HUES6 (cell line): ENCODE results near the gene CCDC93.
"Not testable (repeated sequence)": the region's sequence is repeated elsewhere in the genome, so short reads cannot be mapped to it uniquely, and the experiment has no call there.

Experiments
- H3K27ac ChIP-seq: 2 replicates; pipeline ENCODE4 v1.7.0; 2013; ENCODE audit warnings: low read depth, mild to moderate bottlenecking, low read length, inconsistent platforms
- H3K27me3 ChIP-seq: 2 replicates; pipeline ENCODE4 v1.6.1; 2013; ENCODE audit warnings: low read length; ENCODE audit not compliant: control insufficient read depth, insufficient read depth
- H3K36me3 ChIP-seq: 2 replicates; pipeline ENCODE4 v1.6.1; 2013; ENCODE audit warnings: low read length; ENCODE audit not compliant: control insufficient read depth, insufficient read depth
- H3K4me1 ChIP-seq: 2 replicates; pipeline ENCODE4 v1.6.1; 2013; ENCODE audit warnings: low read length; ENCODE audit not compliant: control insufficient read depth, insufficient read depth
- H3K4me3 ChIP-seq: 2 replicates; pipeline ENCODE4 v1.5.1; 2013; ENCODE audit warnings: low read depth, low read length
- H3K9ac ChIP-seq: one replicate; pipeline ENCODE4 v1.6.1; 2013; ENCODE audit warnings: mild to moderate bottlenecking, low read length
- H3K9me3 ChIP-seq: 2 replicates; pipeline ENCODE4 v1.6.1; 2013; ENCODE audit warnings: low read depth, low read length; ENCODE audit not compliant: control insufficient read depth, insufficient read depth

CCDC93 gene

GRCh38 chr2:118044854-118045253, 31.0 kb upstream of the CCDC93 start:
- H3K4me3 ChIP-seq, result no peak overlapping the region
- no peak overlapping the region for H3K9ac ChIP-seq
- H3K27ac ChIP-seq, result no peak overlapping the region
- peaks cover 8% of the 10 kb centered on the region for H3K27me3 ChIP-seq
- no peaks in the 10 kb centered on the region for H3K4me1 ChIP-seq
- H3K36me3 ChIP-seq, result no peaks in the 10 kb centered on the region
- H3K9me3 ChIP-seq, result no peaks in the 10 kb centered on the region

- no peak overlapping the region for H3K9ac ChIP-seq
- no peak overlapping the region for H3K4me3 ChIP-seq
- no peaks in the 10 kb centered on the region for H3K9me3 ChIP-seq
- H3K27ac ChIP-seq, result no peak overlapping the region
- H3K36me3 ChIP-seq, result no peaks in the 10 kb centered on the region
- no peaks in the 10 kb centered on the region for H3K4me1 ChIP-seq
- H3K27me3 ChIP-seq, result peaks cover 8% of the 10 kb centered on the region
Measured at GRCh38 chr2:118044103-118044716, 30.3 kb upstream of the CCDC93 start.

- Histone ChIP-seq H3K4me1 (no peaks in the 10 kb centered on the region), H3K4me3 (no peak overlapping the region), H3K36me3 (no peaks in the 10 kb centered on the region), H3K27ac (no peak overlapping the region), H3K9me3 (no peaks in the 10 kb centered on the region), H3K27me3 (peaks cover 8% of the 10 kb centered on the region), H3K9ac (no peak overlapping the region)
Measured at GRCh38 chr2:118040891-118041290, 27.0 kb upstream of the CCDC93 start.

GRCh38 chr2:118032169-118033013, 18.5 kb upstream of the CCDC93 start:
- Histone ChIP-seq H3K4me3 (no peak overlapping the region), H3K4me1 (peaks cover 6% of the 10 kb centered on the region; the same call in 1 of the 2 replicates), H3K36me3 (no peaks in the 10 kb centered on the region), H3K27me3 (peaks cover 3% of the 10 kb centered on the region), H3K9me3 (no peaks in the 10 kb centered on the region), H3K9ac (no peak overlapping the region), H3K27ac (no peak overlapping the region)

- peaks cover 9% of the 10 kb centered on the region; the same call in 1 of the 2 replicates for H3K4me1 ChIP-seq
- H3K4me3 ChIP-seq, result no peak overlapping the region
- no peaks in the 10 kb centered on the region for H3K9me3 ChIP-seq
- no peak overlapping the region for H3K9ac ChIP-seq
- no peaks in the 10 kb centered on the region for H3K36me3 ChIP-seq
- no peak overlapping the region for H3K27ac ChIP-seq
- H3K27me3 ChIP-seq, result peaks cover 3% of the 10 kb centered on the region
Measured at GRCh38 chr2:118031566-118031965, 17.7 kb upstream of the CCDC93 start.

- H3K9me3 ChIP-seq, result no peaks in the 10 kb centered on the region
- H3K27me3 ChIP-seq, result peaks cover 2% of the 10 kb centered on the region
- H3K9ac ChIP-seq, result no peak overlapping the region
- no peaks in the 10 kb centered on the region for H3K36me3 ChIP-seq
- H3K27ac ChIP-seq, result no peak overlapping the region
- H3K4me1 ChIP-seq, result peaks cover 9% of the 10 kb centered on the region; the same call in 1 of the 2 replicates
- no peak overlapping the region for H3K4me3 ChIP-seq
Measured at GRCh38 chr2:118029025-118029424, 15.2 kb upstream of the CCDC93 start.

- H3K27ac ChIP-seq, result no peak overlapping the region
Measured at GRCh38 chr2:118021356-118021755, 7.5 kb upstream of the CCDC93 start.

GRCh38 chr2:118019821-118020220, 6.0 kb upstream of the CCDC93 start:
- no peak overlapping the region for H3K27ac ChIP-seq
- H3K27me3 ChIP-seq, result peaks cover 27% of the 10 kb centered on the region
- H3K36me3 ChIP-seq, result no peaks in the 10 kb centered on the region
- no peak overlapping the region for H3K9ac ChIP-seq
- no peaks in the 10 kb centered on the region for H3K9me3 ChIP-seq
- H3K4me1 ChIP-seq, result 0 out of 2 replicates have a peak, but pooled peaks cover 6% of the 10 kb centered on the region
- no peak overlapping the region for H3K4me3 ChIP-seq

More at GRCh38 chr2:118021356-118021755, 7.5 kb upstream of the CCDC93 start:
- H3K9me3 ChIP-seq, result no peaks in the 10 kb centered on the region
- no peak overlapping the region for H3K4me3 ChIP-seq
- H3K4me1 ChIP-seq, result 0 out of 2 replicates have a peak, but pooled peaks cover 6% of the 10 kb centered on the region
- no peak overlapping the region for H3K9ac ChIP-seq
- no peaks in the 10 kb centered on the region for H3K36me3 ChIP-seq
- peaks cover 13% of the 10 kb centered on the region for H3K27me3 ChIP-seq

- Histone ChIP-seq H3K9ac (no peak overlapping the region), H3K4me1 (peaks cover 12% of the 10 kb centered on the region), H3K27ac (no peak overlapping the region)
Measured at GRCh38 chr2:118016911-118017310, 3.0 kb upstream of the CCDC93 start.

GRCh38 chr2:118015761-118016160, 1.9 kb upstream of the CCDC93 start:
- not testable (repeated sequence) for H3K4me3 ChIP-seq, H3K9me3 ChIP-seq, H3K27ac ChIP-seq, H3K9ac ChIP-seq, H3K36me3 ChIP-seq, H3K4me1 ChIP-seq
- peaks cover 34% of the 10 kb centered on the region for H3K27me3 ChIP-seq

More at GRCh38 chr2:118016911-118017310, 3.0 kb upstream of the CCDC93 start:
- Histone ChIP-seq H3K4me3 (no peak overlapping the region), H3K27me3 (peaks cover 34% of the 10 kb centered on the region), H3K36me3 (no peaks in the 10 kb centered on the region), H3K9me3 (no peaks in the 10 kb centered on the region)

GRCh38 chr2:118014492-118014824, 588 bp upstream of the CCDC93 start:
- H3K4me3 ChIP-seq, result peak overlapping the region; percentile 71
- H3K27ac ChIP-seq, result no peak overlapping the region
- peak overlapping the region; percentile 73 for H3K9ac ChIP-seq
- H3K36me3 ChIP-seq, result no peaks in the 10 kb centered on the region
- H3K27me3 ChIP-seq, result peaks cover 34% of the 10 kb centered on the region
- peaks cover 7% of the 10 kb centered on the region for H3K4me1 ChIP-seq
- no peaks in the 10 kb centered on the region for H3K9me3 ChIP-seq
